ENCODE data around the gene FHIT.

Gene FHIT

DNA sequence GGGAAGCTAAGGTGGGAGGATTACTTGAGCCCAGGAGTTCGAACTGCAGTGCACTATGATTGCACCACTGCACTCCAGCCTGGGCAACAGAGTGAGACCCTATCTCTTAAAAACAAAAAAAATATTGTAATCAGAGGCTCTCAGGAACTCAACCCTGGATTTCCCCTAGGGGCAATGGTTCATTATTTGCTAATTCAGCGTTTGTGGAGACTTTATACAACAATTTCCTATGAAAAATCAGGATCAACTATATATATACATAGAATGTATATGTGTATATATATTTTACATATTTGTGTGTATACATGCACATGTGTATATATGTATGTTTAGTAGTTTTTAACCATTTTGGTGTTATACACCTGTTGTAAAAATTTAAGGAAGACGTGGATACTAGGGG, 463.1 kb downstream of the FHIT start:
- intact Hi-C loops (cut with DNase I; ENCODE audit: low total_unique reads): no loop called here
- peaks cover 0 to 12% (median 0%) of the 10 kb centered on the region in 4 donors for H3K4me1 ChIP-seq
- H3K27ac ChIP-seq: no peak overlapping the region
- H3K36me3 ChIP-seq: no peaks in the 10 kb centered on the region
- H3K9me3 ChIP-seq: peaks cover 0 to 4% (median 0%) of the 10 kb centered on the region in 3 donors
- no peaks in the 10 kb centered on the region for H3K27me3 ChIP-seq
- DNase-seq: no peak
- TF ChIP-seq CTCF (IDR thresholded peaks at IDR 0.05): no peak
- H3K4me3 ChIP-seq: no peak overlapping the region

GRCh38 chr3:60781935-60782334, 469.3 kb downstream of the FHIT start:
- Histone ChIP-seq H3K36me3 (no peaks in the 10 kb centered on the region), H3K27ac (no peak overlapping the region), H3K4me1 (no peaks in the 10 kb centered on the region), H3K4me3 (no peak overlapping the region), H3K9me3 (peaks cover 0 to 16% (median 0%) of the 10 kb centered on the region in 3 donors), H3K27me3 (no peaks in the 10 kb centered on the region)
- no peak for TF ChIP-seq CTCF (IDR thresholded peaks at IDR 0.05)
- no peak for DNase-seq
- intact Hi-C loops (cut with DNase I; ENCODE audit: low total_unique reads): no loop called here

DNA sequence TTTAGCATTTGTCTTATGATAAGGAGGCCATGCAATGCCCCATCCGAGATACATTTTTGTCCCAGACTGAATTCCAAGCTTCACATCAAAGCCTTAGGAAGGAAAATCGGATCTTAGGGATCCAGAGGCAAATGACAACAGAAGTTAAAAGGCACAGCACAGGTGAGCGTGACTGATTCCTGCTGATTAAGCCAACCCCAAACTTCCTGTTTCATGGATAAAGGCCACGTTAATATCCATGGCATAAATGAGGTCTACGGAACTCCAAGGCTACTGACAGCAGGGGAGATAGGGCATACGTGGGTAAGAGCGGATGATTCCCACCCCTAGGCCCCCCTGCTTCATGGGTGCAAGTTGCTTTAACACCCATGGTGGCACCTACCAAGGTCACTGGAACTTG, 471.6 kb downstream of the FHIT start:
- intact Hi-C loops (cut with DNase I; ENCODE audit: low total_unique reads): no loop called here
- Histone ChIP-seq H3K27me3 (no peaks in the 10 kb centered on the region), H3K27ac (no peak overlapping the region), H3K4me3 (no peak overlapping the region), H3K9me3 (peaks cover 0 to 14% (median 0%) of the 10 kb centered on the region in 3 donors), H3K36me3 (no peaks in the 10 kb centered on the region), H3K4me1 (no peaks in the 10 kb centered on the region)
- DNase-seq: no peak
- no peak for TF ChIP-seq CTCF (IDR thresholded peaks at IDR 0.05)

DNA sequence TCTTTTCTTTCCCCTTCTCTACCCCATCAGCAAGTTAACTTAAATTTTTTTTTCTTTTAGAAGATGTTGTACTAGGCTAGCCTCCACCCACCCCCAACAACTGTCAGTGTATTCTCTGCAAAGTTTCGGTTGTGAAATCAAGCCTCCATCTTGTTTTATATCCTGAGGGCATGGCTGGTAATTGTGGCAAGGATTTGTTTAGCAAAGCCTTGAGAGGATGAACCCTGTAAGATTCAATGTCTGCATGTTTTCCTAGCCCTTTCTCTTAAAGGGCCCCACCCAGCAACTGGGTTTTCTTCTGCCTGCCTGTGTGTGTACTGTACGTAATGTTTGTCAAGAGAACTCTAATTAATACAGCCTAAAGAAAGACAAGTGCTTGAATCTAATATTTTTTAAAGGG, 475.3 kb downstream of the FHIT start:
- no peak for DNase-seq
- TF ChIP-seq CTCF (IDR thresholded peaks at IDR 0.05): no peak
- no peaks in the 10 kb centered on the region for H3K9me3 ChIP-seq
- no peak overlapping the region for H3K27ac ChIP-seq
- intact Hi-C loops (cut with DNase I; ENCODE audit: low total_unique reads): no loop called here
- no peak overlapping the region for H3K4me3 ChIP-seq
- H3K36me3 ChIP-seq: no peaks in the 10 kb centered on the region
- H3K4me1 ChIP-seq: no peaks in the 10 kb centered on the region
- H3K27me3 ChIP-seq: no peaks in the 10 kb centered on the region

DNA sequence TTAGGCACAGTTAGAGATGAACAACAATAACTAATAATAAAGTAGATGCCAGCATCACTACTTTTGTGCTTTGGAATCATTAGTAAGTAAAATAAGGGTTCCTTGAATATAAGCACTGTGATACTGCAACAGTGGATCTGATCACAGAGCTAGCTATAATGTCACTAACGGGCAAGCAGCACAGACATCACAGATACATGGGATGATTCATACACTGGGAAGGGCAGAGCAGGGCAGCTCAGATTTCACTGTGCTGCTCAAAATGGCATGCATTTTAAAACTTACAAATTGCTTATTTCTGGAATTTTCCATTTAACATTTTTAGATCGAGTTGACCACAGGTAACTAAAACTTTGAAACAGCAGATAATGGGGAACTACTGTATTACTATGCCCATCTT, 476.6 kb downstream of the FHIT start:
- Histone ChIP-seq H3K4me3 (no peak overlapping the region), H3K4me1 (no peaks in the 10 kb centered on the region), H3K27me3 (no peaks in the 10 kb centered on the region), H3K27ac (no peak overlapping the region), H3K36me3 (no peaks in the 10 kb centered on the region), H3K9me3 (no peaks in the 10 kb centered on the region)
- no peak for TF ChIP-seq CTCF (IDR thresholded peaks at IDR 0.05)
- DNase-seq: no peak
- intact Hi-C loops (cut with DNase I; ENCODE audit: low total_unique reads): no loop called here

DNA sequence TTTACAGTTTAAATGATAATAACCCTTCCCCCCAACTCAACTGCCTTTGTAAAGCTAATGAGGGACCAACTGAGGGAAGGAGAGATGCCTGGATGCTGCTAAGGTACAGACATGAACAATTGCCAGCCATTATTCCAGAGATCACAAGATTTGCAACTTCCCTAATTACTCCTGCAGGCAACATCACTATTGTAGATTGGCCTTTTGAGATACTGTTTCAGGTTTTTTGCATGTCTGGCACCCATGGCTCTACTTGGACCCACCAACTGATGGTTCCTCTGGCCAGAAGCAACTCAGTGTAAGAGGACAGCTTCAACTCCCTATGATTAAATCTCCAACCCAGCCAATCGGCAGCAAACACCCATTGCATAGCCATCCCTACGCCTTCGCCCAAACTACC, 478.7 kb downstream of the FHIT start:
- intact Hi-C loops (cut with DNase I; ENCODE audit: low total_unique reads): no loop called here
- no peak for DNase-seq
- H3K9me3 ChIP-seq: no peaks in the 10 kb centered on the region
- TF ChIP-seq CTCF (IDR thresholded peaks at IDR 0.05): no peak
- H3K27ac ChIP-seq: no peak overlapping the region
- no peaks in the 10 kb centered on the region for H3K4me1 ChIP-seq
- no peak overlapping the region for H3K4me3 ChIP-seq
- H3K36me3 ChIP-seq: no peaks in the 10 kb centered on the region
- no peaks in the 10 kb centered on the region for H3K27me3 ChIP-seq

Measured in tibial artery (tissue), 4 donors.